ENCODE results near the gene MTLN.
"Not testable (repeated sequence)": the region's sequence is repeated elsewhere in the genome, so short reads cannot be mapped to it uniquely, and the experiment has no call there.

MTLN gene

DNA sequence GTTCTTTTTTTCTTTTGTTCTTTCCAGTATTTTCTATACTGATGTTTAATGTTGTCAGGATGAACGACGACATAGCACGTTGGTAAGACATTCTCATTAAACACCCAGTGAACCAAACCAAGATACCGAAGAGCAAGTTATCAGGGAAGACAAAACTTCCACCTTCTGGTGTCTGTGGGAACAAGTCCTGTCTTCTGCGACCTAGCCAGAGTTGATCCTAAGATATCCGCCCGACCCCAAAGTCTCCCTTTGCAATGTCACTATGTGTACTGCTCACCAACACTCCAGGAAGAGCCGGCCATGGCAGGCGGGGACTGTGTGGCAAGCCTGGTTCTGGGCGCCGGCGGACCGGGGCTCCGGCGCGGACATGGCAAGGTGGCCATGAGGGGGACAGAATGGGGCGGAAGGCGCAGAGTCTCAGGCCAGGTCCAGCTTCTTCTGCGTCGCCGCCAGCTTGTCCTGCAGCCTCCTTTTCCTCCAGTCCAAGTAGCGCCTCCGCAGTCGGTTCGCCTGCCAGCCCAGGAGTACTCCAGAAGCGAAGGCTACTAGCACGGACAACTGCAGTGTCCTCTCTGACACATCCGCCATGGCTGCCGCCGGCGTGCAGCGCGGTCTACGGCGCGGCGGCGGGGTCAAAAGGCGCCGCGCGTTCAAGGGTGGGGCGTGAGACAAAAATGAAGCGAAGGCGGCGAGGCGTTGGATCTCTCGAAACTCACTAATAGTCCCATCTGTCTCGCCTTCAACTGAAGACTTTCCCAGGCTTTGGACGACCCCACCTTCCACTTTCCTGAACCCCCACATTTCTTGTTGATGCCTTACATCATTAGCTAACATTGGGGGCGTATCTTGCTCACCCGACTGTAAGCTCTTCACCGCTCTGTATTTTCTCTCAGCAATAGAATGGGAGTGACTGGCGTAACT lies at the start of gene MTLN:
Gene MTLN, minus strand, starts transcription at position 610 of the 921 bp plus-strand sequence. Its CDS starts 22 bp downstream, at position 588.
- peak; percentile 77 for DNase-seq

DNA sequence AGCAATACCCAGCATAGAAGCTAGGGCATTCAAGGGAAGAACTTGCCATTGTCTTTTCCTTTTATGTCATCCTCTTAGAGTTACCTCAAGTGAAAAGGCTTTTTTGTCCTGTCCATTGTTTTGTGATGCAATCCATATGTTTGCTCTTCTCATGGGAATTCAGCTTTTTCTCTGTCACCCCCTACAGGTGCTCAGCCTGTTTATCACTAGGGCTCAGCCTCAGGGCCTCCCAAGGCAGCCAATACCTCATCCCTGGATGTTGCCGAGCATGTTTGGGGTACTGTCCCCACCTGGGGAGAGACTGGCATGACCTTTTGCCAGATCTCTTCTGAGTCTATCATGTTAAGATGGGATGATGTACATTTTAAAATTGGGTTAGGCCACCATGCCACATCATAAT lies 49.6 kb upstream of the MTLN start:
- not testable (repeated sequence) for DNase-seq

GRCh38 chr2:110248081-110248795 lies 35.9 kb upstream of the MTLN start:
- not testable (repeated sequence) for DNase-seq

- not testable (repeated sequence) for DNase-seq
Measured at GRCh38 chr2:110245488-110246435, 33.4 kb upstream of the MTLN start.

GRCh38 chr2:110243283-110243682 lies 30.9 kb upstream of the MTLN start:
- not testable (repeated sequence) for DNase-seq

GRCh38 chr2:110234514-110234913 lies 22.2 kb upstream of the MTLN start:
- DNase-seq = not testable (repeated sequence)

DNA sequence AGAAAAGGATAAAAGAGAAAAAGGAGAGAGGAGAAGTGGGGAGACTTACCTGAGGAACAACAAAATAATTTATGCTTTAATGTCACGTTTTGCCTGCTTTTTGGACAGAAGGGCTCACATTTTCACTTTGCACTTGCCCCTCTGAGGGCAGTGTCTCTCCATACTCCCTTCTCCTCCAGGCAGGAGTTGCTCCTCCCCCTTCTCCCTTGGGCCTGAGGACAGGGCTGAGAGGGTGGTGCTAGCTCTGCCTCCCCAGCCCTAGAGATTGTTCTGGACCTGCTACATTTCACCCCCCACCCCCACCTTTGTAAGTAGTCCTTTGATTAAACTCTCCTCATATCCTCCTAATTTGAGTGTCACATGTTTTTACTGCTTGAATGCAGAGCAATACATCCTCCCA lies 17.5 kb upstream of the MTLN start:
- not testable (repeated sequence) for DNase-seq

GRCh38 chr2:110222626-110223025 lies 10.3 kb upstream of the MTLN start:
- not testable (repeated sequence) for DNase-seq

- DNase-seq = no peak
Measured at GRCh38 chr2:110221938-110222337, 9.6 kb upstream of the MTLN start.

GRCh38 chr2:110220190-110220564 lies 7.8 kb upstream of the MTLN start:
- no peak for DNase-seq

DNA sequence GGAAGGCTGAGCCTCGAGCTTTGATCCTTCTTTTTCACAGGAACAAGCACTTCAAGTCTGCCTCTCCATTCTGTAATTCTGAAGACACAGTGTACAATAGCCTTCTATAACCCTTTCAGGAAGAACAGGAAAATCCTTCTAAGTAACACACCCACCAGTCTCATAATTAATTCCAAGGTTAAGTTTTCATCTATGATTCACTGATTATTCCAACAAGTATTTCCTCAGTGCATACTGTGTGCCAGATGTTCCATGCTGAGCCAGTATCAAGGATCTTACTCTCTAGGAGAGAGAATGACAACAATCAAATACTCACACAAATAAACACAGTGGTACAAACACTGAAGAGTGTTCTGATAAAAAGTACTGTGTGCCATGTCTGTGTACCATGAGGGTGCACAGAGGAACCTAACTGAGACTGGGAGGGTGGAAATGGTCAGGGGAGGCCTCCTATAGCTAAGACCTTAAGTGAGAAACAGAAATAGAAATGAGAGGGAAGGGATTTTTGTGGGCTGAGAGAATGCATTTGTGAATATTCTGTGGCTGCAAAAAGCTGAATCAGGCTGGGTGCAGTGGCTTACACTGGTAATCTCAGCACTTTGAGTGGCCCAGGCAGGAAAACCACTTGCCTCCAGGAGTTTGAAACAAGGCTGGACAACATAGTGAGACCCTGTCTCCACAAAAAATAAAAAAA lies 7.3 kb upstream of the MTLN start:
- DNase-seq = no peak

- not testable (repeated sequence) for DNase-seq
Measured at GRCh38 chr2:110218889-110219288, 6.5 kb upstream of the MTLN start.

DNA sequence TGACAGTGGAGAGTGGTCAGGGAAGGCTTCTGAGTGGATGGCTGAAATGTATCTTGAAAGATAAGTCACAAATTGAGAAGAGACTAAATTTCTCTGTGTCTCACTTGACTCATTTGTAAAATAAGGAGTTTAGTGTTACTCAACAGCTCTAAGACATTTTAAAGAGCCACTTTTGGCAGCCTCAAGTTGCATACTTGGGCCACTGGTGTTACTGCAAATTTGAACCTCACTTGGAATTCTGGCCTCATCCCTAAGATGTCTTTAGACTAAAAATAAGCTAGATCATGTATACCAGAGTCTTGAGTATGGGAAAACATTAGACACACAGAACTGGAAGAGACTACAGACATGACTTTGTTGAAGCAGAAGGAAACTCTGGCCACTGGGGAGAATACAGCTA lies 4.5 kb upstream of the MTLN start:
- no peak for DNase-seq

DNA sequence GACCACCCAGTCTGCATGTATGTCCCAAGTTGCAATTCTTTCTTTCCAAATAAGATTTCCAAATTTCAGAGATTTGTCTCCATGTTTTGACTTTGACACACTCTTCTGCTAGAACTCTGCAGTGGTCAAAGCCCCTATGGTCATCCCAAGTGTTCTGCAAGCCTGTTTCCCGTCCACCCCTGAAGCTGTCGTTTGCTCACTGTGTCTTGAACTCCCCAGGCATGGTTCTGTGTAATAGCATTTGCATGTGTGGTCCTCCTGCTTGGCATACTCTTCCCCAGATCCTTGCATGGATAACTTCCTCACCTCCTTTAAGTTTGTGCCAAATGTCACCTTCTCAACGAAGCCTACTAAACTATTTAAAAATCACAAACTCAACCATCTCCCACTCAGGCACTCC lies 3.9 kb upstream of the MTLN start:
- DNase-seq = no peak

GRCh38 chr2:110215566-110216158 lies 3.3 kb upstream of the MTLN start:
- no peak for DNase-seq

GRCh38 chr2:110215091-110215490 lies 2.7 kb upstream of the MTLN start:
- DNase-seq = no peak

DNA sequence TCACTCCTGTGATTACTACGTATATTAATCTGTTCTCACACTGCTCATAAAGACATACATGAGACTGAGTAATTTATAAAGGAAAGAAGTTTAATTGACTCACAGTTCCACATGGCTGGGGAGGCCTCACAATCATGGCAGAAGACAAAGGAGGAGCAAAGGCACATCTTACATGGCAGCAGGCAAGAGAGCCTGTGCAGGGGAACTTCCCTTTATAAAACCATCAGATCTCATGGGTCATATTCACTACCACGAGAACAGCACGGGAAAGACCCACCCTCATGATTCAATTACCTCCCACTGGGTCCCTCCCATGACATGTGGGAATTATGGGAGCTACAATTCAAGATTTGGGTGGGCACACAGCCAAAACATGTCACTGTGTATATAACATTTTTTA lies 1.2 kb upstream of the MTLN start:
- not testable (repeated sequence) for DNase-seq

- DNase-seq = no peak
Measured at GRCh38 chr2:110205660-110206455, 6.5 kb downstream of the MTLN start.

GRCh38 chr2:110204408-110205385 lies 7.7 kb downstream of the MTLN start, which contains the start of gene NPHP1:
NPHP1 (minus strand) TSS chr2:110205013; CDS start chr2:110204968, 45 bp downstream.
- peak; percentile 86 for DNase-seq

Data from activated naive CD4-positive, alpha-beta T cell treated with Interleukin-2 at 50 U/mL for 16 hours (primary cell).